ENCODE results near the gene RARRES1.
"Not testable (repeated sequence)": the region's sequence is repeated elsewhere in the genome, so short reads cannot be mapped to it uniquely, and the experiment has no call there.

Gene RARRES1

DNA sequence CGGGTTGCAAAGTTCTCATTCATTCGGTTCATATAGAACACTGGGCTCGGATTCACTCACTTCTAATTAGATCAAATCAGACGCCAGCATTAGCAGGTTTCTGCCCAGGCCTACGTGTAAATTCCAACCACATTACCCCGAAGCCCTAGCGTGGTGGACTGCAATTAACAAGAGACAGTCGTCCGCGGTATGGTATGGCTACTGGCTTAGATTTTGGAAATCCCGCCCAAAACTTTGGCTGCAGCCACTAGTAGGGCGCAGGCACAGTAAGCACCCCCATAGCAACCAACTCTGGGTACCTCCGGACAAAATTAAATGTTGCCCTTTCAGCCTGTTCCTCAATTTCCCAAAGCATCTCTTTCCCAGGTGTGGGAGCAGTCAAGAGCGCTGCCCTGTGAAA is 771 bp downstream of the RARRES1 start:
- no peak for DNase-seq

DNA sequence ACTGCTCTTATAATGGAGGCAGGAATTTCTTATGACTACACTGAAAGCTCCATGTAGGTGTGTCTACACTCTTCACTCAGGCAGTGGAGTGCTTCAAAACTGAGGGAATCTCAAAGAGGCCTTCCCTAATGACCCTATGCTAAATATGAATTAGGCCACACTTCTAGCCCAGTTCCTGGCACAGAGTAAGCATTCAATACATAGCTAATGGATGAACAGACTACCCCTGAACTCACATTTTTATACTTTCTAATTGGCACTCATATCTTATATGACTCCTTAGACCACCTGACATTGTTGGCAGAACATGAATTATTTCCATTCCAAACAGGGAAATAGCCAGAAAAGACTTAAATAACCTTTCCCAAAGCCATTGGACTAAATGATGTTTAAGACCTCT is 3.4 kb downstream of the RARRES1 start:
- no peak for DNase-seq

DNA sequence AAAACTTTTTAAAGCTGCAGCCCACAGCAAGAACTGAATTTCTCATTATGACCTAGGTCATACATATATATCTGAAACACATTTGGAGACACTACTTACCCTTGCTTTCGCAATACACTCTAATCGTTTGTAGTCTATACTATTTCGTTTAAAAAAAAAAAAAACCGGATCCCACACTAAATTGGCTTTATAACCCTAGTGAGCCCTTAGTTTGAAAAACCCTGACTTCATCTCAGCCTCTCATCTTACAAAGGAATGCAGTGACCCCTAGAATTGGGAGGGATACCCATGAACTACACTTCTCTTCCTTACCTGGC is 4.2 kb downstream of the RARRES1 start:
- DNase-seq, result no peak

DNA sequence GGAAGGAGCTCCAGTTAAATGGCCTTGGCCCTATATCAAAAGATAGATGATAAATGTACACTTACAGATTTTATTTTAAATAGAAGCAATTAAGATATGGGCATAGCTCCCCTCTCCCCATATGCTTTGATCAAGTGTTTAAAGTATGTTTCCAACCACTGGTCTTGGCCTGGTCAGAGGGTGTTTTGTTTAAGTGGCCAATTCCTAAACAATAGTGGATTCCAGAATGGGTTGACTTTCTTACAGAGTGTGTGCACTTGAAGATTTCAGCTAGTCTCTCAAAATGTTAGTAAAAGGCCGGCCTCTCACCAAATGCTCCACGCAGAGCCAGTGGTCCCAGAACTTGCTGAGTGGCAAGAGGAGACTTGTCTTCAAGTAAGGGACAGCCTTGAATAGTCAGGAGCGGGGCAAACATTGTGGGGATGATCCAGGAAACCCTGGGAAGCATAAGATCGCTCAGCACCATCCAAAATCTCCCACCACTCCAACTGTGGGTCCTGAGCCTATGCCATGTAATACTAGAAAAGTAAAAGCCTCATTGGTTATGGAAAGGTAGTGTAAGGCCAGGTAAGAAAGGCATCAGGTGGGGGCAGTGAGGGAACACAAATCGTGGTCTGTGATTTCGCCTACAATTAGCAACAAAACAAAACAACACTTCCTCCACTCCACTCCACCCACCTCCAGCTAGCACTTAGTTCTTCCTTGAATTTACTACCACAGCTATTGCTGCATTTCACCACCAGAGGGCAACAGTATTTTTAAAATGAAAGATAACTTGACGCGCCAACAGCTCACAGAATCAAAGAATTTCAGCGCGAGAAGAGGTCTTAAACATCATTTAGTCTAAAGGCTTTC is 4.8 kb downstream of the RARRES1 start:
- peak; percentile 72 for DNase-seq

DNA sequence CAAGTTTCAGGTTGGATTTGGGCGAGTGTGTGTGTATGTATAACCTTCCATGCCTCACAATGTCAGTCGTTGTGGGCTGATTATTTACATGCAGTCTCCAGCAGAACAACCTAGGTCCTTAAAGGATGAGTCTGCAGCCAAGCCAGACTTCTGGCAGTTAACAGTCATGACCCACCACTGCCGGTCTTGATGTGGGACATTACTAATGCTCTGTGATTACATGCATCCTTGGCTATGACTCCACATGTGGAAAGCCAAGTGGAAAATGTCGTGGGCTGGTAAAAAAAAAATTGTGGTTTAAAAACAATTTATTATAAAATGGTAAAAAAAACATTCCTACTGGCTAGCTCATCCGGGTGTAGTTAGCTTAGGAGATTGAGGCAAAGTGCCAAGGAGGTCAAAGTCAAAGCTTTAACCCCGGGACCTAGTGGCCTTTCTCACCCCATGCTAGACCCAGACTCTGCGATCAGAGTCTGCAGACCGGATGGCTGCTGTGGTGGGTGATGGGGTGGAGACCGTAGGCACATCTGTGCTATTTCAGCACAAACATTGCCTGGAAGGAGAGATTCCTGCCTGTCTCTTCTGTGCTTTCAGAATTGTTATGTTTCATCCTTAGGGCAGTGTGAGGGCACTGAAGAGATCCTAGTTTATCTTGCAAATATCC is 6.8 kb downstream of the RARRES1 start:
- no peak for DNase-seq

DNA sequence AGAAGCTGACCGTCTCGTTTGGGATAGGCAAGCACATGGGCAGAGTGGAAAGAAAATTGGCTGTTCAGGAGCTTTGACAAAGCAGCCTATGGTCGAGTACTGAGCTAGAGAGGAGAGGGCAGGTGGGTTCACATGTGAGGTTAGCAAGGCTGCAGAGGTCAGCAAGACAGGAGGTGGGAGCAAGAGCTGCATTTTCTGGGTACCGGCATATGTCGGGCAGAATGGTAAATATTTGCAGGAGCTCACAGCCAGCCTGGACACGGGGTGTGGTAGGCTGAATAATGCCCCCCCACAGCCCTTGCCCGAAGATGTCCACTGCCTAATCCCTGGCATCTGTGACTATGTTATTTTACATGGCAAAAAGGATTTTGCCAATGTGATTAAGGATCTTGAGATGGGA is 8.3 kb downstream of the RARRES1 start:
- DNase-seq, result no peak

DNA sequence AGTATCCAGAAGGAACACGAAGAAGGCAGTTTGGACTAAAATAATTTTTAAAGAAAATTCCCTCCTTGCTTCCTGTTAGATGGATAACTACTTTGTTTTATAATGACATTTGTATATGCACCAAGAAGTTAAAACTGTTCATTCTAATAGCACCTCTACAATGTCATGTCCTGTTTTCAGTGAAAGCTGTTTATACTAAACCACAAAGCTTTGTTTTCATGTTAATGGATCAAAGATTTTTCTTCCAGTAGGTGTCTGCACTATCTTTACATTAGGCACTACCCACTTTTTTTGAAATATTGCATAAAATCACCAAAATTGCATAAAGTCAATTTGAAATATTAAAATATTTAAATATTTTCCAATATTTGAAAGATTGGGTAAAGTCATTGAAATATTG is 10.1 kb downstream of the RARRES1 start:
- DNase-seq, result peak; percentile 10

DNA sequence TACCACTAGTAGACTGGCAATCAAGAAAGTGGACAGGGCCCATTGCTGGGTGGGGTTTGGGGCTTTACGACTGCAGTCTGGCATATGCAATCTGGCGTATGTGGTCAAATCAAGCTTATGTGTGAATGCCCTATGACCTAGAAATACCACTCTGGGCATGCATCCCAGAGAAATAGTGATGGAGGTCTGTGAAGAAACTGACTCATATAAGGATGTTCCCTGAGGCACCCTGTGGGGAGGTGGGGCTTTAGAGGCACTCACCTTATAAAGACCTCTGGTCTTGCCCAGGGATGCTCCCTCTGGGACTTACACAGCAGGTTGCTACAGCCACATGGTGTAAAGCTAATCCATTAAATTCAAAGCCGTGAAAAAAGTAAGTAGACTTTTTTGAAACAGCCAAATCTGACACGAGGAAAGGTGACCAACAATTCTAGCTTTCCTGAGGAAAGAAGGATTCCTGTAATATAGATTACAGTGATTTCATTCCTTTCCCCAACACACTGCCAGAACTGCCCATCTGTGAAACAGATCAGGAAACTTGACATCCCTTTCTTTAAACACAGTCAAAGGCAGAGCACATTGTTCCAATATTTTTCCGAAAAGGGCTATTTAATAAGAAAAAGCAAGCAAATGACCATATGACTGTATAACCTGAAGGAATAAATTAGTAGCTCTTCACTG is 13.6 kb downstream of the RARRES1 start:
- no peak for DNase-seq

DNA sequence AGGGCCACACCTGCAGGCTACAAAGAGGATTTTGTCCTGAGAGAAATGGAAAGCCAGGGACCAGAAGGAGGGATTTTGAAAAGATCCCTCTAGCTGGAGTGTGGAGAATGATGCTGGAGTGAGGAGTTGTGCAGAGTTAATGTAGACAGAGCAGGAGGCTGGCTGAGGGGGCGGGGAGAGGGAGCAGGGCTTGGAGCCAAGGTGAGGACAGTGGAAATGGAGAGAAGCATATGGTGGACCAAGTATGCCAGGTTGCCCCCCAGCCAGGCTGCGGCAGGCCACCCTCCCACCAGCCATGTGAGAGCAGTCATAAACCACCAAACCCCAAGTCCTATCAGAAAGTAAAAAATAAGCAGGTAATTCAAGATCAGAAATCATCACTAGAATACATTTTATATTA is 14.7 kb downstream of the RARRES1 start:
- no peak for DNase-seq

DNA sequence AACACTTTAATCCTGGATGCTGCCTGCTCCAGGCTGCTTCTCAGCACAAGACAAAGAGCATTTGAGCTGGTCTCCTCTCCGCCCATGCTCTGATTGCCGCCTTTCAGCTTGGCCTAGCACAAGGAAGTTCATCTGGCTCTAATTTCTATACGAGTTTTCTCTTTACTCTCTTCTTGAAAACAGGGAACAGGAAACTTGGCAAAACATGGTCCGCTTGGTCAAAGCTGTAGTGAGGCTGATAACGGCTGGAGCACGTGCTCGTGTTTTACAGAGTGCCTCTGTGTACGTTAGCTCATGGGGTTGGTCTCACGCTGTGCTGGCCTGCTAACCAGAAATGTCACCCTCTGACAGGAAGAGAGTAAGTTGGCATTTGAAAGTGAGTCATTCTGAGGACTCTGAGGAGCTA is 19.2 kb downstream of the RARRES1 start:
- DNase-seq, result no peak

DNA sequence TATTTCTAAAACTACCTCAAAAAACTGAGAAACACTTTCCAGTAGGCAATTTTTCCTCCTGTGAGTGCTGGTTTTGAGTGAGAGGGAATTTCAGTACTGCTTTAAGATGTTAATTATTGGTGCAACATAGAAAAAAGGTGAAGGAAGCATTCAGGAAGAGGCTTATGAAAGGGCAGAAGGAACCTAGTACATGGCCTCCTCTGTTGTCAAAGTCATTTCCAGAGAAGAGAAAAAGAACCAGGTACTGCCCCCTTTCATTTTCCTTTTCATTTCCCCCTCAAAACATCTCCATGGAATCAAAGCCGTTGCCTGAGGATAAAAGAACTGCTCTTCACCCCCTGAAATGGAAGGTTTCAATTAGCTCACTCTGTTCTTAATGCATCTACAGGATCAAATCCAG is 19.8 kb downstream of the RARRES1 start:
- DNase-seq, result no peak

DNA sequence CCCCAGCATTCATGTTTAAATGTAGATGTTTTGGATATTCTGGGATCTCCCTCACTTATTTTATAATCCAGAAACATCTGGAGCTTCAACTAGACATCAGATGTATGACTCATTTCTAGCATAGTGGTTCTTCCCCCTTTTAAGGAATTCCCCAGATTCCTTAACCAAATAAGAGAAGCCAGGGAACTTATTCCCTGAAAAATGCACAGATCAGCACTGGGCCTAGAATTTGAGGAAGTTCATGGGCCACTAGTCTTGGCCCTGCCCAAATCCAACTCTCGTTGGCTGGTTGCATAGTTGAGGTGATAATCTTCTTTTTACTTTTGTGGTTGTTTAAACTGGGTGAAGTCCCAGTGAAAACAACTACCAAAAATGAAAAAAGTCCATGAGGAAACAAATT is 20.4 kb downstream of the RARRES1 start:
- DNase-seq, result no peak

DNA sequence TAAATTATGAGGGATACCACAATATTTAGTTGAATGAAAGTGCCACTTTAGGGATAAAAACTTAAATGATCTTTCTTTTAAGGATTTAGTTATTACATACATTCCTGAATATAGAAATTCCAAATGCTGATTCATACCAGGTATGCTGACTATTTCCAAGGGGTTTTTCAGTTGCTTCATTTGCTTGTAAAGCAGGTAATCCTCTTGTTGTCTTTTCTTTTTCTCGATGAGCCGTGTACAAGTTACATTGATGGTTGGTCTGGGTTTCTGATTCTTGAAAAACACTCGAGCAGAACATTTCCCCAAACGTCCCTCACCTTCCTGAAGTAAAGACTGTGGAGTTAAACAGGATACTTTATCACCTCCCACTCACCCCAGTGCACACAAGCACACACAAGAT is 21.7 kb downstream of the RARRES1 start:
- no peak for DNase-seq

DNA sequence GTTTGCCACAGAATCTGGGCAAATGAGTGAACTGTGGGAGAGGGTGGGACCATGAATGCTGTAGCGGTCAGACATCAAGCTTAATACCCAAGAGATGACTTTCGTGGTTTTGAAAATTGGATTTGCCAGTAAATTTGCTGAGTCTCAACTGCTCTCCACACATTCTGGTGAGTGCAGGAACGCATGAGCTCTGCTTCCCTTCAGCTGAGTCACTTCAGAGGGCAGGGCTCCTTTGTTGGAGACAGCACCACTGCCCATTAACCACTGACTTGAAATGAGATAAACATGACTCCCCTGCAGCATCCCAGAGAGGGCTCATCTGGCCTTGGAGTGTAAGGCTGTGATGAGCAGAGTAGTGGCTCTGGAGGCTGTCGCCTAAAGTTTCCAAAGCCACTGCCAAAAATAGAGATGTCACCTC is 22.6 kb downstream of the RARRES1 start:
- DNase-seq, result no peak

DNA sequence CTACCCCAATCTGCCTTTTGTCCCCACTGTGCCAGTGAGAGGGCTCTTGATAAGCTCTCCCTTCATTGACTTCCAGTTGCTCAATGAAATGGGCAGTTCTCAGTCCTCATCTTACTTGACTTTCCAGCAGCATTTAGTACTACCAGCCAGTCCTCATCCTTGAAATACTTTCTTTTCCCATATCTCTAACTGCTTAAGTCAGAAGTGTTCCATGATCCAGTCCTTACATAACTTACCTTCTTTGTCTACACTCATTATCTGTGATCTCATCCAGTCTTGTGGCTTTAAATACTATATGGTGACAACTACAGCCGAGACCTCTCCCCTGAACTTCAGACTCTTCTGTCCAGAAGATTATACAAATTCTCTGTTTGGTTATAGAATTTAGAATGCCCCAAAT is 28.7 kb downstream of the RARRES1 start:
- DNase-seq, result no peak

DNA sequence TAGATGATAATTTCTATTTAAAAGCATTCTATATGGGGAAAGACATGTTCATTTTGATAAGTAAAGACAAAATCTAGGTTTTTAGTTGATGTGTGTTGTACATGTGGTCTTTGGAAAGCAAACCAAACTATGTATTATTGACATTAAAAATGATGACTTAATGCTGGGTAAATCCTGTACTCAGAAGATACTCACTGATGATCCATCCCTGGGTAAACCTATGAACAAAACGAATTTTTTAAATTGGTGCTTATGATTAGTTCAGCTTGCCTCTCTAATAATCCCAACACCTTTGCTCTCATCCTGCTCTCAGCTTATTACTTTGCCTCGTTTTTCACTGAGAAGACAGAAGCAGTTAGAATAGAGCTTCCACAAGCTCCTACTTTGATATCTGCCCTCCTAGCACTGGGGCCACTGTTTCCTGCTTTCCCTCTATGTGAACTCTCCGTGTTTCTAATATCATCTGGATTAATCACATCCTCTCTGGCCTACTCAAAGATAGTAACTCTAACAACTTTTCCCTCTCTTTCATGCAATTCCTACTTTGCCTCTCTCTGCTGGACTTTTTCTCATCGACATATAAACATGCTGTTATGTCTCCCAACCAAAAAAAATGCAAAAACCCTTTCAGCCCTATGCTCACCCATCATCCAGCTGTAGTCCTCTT is 29.3 kb downstream of the RARRES1 start:
- DNase-seq, result no peak

DNA sequence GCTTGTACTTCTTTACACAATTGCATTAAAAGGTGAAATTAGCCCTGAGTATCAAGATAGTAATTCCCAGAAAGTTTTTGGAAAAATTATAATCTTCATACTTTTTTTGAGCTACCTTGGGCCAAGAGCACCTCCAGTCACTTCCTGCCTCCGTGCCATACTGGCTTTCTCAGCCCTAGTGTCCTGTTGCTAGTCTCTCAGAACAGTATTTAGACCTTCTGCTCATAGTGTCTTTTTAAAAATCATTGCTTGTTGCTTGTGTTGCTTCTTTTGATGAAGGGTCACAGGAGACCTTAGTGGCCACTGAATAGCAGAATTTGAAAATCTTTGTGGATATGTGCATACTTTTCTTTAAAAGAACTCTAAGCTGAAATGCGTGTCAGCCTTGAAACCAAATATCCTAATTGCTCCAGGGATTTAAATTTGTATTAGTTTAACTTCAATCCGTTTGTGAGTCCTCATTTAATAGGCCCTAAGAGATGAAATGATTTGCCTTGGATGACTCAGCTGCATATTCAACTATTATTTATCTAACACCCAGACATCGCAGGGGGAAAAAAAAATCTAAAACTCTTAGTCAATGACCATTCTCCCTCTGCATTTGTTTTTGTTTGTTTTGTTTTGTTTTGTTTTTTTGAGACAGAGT is 30.7 kb downstream of the RARRES1 start:
- no peak for DNase-seq

DNA sequence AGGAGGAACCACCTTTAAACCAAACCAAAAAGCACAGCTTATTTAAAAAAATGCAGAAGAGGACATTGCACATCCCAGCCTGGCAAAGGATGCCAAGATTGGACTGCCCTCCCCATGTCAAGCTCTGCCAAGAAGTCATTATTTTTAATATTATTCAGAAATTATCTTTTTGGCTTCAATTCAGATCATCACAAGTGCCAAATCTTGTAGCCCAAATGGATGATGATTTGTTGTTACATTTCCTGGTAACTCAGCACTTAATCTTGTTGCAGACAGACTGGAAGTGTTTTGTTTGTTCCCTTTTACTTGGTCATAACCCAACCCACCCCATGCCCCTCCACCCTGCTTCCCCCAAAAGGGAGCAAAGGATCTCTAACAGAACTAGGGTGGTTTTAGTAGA is 31.7 kb downstream of the RARRES1 start:
- no peak for DNase-seq

DNA sequence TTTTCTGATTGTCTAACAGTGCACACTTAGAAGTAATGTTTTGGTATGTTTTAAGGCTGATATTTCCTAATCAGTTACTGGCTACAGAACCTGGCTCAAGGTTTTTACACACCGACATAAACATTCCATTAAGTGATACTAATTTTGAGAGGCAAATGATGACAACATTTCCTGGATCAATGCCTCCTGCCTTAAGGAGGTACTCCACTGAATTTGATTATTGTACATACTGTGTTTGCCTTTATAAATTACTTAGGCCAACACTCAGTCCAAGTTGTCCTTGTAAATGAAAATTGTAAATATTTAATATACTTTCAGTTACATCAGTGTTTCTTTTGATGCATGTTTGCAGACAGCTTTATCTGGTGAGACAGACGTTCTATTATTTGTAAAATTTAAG is 35.6 kb downstream of the RARRES1 start:
- no peak for DNase-seq

DNA sequence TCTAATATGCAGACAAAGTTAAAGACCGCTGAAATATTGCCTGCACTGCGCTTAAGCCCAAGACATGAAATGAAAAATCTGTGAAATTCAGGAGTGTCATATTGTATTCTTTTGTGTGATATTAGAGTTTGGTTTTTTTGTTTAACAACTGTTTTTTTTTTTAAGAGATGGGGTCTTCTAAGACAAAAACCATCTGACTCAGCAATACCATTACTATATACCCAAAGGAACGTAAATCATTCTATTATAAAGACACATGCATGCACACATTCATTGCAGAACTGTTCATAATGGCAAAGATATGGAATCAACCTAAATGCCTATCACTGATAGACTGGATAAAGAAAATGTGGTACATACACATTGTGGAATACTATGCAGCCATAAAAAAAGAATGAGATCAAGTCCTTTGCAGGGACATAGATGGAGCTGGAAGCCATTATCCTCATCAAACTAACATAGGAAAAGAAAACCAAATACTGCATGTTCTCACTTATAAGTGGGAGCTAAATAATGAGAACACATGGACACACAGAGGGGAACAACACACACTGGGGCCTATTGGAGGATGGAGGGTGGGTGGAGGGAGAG is 38.3 kb downstream of the RARRES1 start:
- not testable (repeated sequence) for DNase-seq

DNA sequence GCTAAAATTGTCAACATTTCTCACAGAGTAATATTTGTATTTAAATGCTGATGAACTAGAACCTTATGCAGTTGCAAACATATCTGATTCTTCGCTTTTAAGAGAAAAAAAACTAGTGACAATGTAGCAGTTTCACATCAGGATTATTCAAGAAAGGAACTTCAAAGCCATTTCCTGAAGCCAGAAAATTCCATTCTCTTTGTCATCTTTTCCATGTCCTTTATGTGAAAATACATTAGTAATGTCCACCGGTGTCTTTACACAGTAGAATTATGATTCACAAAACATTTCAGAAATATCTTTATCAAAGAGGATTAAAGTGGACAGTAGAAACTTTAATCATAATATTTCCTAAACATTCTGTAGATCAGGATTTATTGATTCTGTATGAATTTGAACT is 47.1 kb downstream of the RARRES1 start:
- no peak for DNase-seq

DNA sequence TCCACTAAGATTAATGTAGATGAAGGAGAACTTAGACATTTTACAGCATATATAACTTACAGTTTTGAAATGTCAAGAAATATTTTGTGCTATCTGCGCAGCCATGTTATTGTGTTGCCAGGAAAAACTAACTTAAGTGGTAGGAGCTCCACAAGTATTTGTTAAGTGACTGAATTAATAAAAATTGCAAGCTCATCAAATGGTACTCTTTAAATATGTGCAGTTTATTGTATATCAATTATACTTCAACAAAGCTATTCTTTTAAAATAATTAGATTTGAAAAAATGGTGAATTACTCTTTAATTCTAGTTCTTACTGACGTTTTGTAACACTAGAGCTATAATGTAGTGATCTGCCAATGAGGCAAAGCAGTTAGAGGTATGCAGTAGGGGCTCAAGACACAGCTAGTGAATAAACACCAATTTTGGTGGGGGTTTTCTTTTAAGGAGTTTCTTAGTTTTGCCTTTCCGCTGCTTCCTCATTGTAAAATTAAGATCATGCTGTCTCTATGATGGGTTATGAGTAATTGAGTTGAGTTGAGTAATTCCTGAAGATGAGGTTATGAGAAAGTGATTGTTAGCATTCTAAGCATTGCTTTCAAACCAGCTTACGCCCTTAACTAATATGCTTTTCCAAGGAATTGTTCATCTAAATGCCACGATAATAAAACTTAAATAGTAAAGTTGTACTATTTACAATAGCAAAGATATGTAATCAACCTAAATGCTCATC is 48.9 kb downstream of the RARRES1 start:
- no peak for DNase-seq
